Upper lobe of left lung (tissue), 6 donors: ENCODE measurements around the gene PIK3R6. TPM values are rescaled to one million over a fixed set of nuclear protein-coding genes. Genes with fewer than 3 reads are reported as not detected.

ENCODE experiments used
- ATAC-seq, 2 donors: fragments of 200-7000 bp; cut with Tn5 transposase; one replicate each; pipeline ENCODE4 v1.9.1; 2022; ENCODE audit warnings: mild to moderate bottlenecking in 2 of 2, moderate library complexity in 2 of 2; ENCODE audit not compliant: low FRiP score in 2 of 2
- DNase-seq, 2 donors: peaks; one replicate each; pipeline ENCODE4 v3.0.0-alpha.2; 2019 to 2020
- H3K27ac ChIP-seq, 4 donors: fragments of 200-600 bp; sonication (generic); one replicate each; pipeline ENCODE4 v1.5.1; 2016 to 2019
- H3K27me3 ChIP-seq, 4 donors: fragments of 200-600 bp; sonication (generic); one replicate each; pipeline ENCODE4 v1.5.1; 2017 to 2019
- H3K36me3 ChIP-seq, 4 donors: fragments of 200-600 bp; sonication (generic); one replicate each; pipeline ENCODE4 v1.5.1; 2016 to 2019
- H3K4me1 ChIP-seq, 4 donors: fragments of 200-600 bp; sonication (generic); one replicate each; pipeline ENCODE4 v1.5.1; 2018 to 2019
- H3K4me3 ChIP-seq, 4 donors: fragments of 200-600 bp; sonication (generic); one replicate each; pipeline ENCODE4 v1.5.1; 2017 to 2019; ENCODE audit warnings: mild to moderate bottlenecking in 2 of 4, moderate library complexity in 1 of 4
- H3K9me3 ChIP-seq, 4 donors: fragments of 200-600 bp; sonication (generic); one replicate each; pipeline ENCODE4 v1.5.1; 2018 to 2019
- EP300 ChIP-seq, 4 donors: sonication (generic); formaldehyde crosslinking; IDR thresholded peaks; one replicate each; pipeline ENCODE4 v1.5.1; 2017; ENCODE audit warnings: antibody characterized with exemption in 4 of 4, control low read depth in 2 of 4
- POLR2A ChIP-seq, 4 donors: fragments of 450-650 bp; IDR thresholded peaks; one replicate each; pipeline ENCODE4 v1.5.1; 2016 to 2017; ENCODE audit warnings: antibody characterized with exemption in 4 of 4, mild to moderate bottlenecking in 2 of 4
- POLR2AphosphoS5 ChIP-seq, 2 donors: sonication (generic); formaldehyde crosslinking; IDR thresholded peaks; one replicate each; pipeline ENCODE4 v1.5.1; 2017; ENCODE audit warnings: antibody characterized with exemption in 2 of 2
- WGBS, 2 donors: methylation state at CpG; one replicate each; pipeline ENCODE4 v1.1.5; 2017 to 2018; 5-methylcytosine and 5-hydroxymethylcytosine counted together
- total RNA-seq, 6 donors: library from RNA; depleted of rRNA in 4 of 6; stranded (reverse); fragments of >200 nt in 4 of 6; gene quantifications; one replicate each; pipeline versions ENCODE4 v1.1.0 to v1.2.1, GENCODE V29; 2016 to 2021
- TF ChIP-seq, protein P1 (sequence below), 6 experiments: fragments of 450-650 bp in 4 of 6; fragments of 200-600 bp in 2 of 6; sonication (generic) in 2 of 6; IDR thresholded peaks; one replicate each; pipeline ENCODE4 v1.5.1; 2016 to 2019; ENCODE audit warnings: antibody characterized with exemption in 6 of 6
- donor health status: DM: no; HTN: no; CAD: no; lungs with moderate emphysema.
- donor health status: DM: no; HTN: yes; CAD: no; lungs with severe emphysema.

PIK3R6 gene
- total RNA-seq, 6 donors from 2014 or later: 1.1 to 4.2 (median 2.4) TPM

GRCh38 chr17:8794636-8795035, 72.8 kb downstream of the PIK3R6 start:
- no peak for TF ChIP-seq POLR2AphosphoS5 (IDR thresholded peaks at IDR 0.05)
- no peak for TF ChIP-seq POLR2A (IDR thresholded peaks at IDR 0.05)
- TF ChIP-seq EP300 (IDR thresholded peaks at IDR 0.05): no peak
- TF ChIP-seq, protein P1, sequence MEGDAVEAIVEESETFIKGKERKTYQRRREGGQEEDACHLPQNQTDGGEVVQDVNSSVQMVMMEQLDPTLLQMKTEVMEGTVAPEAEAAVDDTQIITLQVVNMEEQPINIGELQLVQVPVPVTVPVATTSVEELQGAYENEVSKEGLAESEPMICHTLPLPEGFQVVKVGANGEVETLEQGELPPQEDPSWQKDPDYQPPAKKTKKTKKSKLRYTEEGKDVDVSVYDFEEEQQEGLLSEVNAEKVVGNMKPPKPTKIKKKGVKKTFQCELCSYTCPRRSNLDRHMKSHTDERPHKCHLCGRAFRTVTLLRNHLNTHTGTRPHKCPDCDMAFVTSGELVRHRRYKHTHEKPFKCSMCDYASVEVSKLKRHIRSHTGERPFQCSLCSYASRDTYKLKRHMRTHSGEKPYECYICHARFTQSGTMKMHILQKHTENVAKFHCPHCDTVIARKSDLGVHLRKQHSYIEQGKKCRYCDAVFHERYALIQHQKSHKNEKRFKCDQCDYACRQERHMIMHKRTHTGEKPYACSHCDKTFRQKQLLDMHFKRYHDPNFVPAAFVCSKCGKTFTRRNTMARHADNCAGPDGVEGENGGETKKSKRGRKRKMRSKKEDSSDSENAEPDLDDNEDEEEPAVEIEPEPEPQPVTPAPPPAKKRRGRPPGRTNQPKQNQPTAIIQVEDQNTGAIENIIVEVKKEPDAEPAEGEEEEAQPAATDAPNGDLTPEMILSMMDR (IDR thresholded peaks at IDR 0.05): no peak
- DNase-seq (no peak), ATAC-seq (no peak)
- peaks cover 0 to 7% (median 5%) of the 10 kb centered on the region in 4 donors for H3K9me3 ChIP-seq
- H3K36me3 ChIP-seq: no peaks in the 10 kb centered on the region
- no peak overlapping the region for H3K4me3 ChIP-seq
- peaks cover 8 to 10% (median 10%) of the 10 kb centered on the region in 4 donors for H3K4me1 ChIP-seq
- H3K27ac ChIP-seq: peak overlapping the region in 1 of 4 donors; percentile 34
- H3K27me3 ChIP-seq: peaks cover 0 to 9% (median 1%) of the 10 kb centered on the region in 4 donors
- WGBS, 2 donors: 49 to 54% methylated on average over 7 of the region's 7 CpGs

DNA sequence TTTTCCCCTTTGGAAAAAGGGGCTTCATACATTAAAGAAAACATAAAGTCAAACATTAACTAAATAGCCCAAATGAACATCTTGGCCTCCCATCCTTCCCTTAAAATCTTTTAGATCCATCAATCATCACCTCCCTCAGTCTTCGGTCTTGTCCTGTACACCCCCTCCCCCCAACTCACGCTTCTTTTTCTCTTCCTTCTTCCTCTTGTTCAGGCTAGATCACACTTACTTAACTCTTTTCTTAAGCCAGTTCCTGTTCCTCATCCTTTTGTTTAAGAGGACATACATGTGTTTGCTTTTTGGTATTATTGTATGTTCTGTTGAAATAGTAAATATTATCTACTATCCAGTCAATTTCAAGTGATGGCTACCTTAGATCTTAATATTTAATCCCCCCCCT, 73.8 kb downstream of the PIK3R6 start:
- peak overlapping the region in 1 of 4 donors; percentile 34 for H3K27ac ChIP-seq
- H3K36me3 ChIP-seq: no peaks in the 10 kb centered on the region
- 19 to 38% methylated on average over 2 of the region's 2 CpGs for WGBS, 2 donors

DNA sequence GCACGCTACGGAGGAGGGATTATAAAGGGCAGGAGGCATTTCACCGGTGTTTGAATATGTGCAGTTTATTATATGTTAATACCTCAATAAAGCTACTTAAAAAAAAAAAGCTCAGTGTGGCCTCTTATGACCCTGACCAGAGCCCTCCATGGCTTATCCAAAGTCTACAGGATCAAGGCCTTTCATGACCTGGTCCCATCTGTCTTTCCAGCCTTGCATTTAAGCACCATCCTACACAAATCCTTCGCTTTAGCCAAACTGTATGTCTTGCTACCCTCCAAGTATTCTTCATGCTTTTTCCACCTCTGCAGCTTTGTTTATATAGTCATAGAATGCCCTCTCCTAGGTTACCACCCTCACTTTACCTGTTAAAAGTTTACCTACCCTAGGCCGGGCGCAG, 74.8 kb downstream of the PIK3R6 start:
- Histone ChIP-seq H3K27ac (no peak overlapping the region), H3K4me3 (no peak overlapping the region), H3K9me3 (peaks cover 0 to 7% (median 5%) of the 10 kb centered on the region in 4 donors), H3K4me1 (peaks cover 0 to 15% (median 11%) of the 10 kb centered on the region in 4 donors), H3K36me3 (no peaks in the 10 kb centered on the region), H3K27me3 (no peaks in the 10 kb centered on the region)
- ATAC-seq (no peak), DNase-seq (no peak)
- TF ChIP-seq EP300 (IDR thresholded peaks at IDR 0.05) (no peak), POLR2A (IDR thresholded peaks at IDR 0.05) (no peak), POLR2AphosphoS5 (IDR thresholded peaks at IDR 0.05) (no peak)
- TF ChIP-seq, protein P1 (IDR thresholded peaks at IDR 0.05): no peak
- WGBS, 2 donors: 64 to 74% methylated on average over 5 to 6 of the region's 6 CpGs

More for the DNA sequence above, 73.8 kb downstream of the PIK3R6 start:
- Histone ChIP-seq H3K9me3 (peaks cover 0 to 7% (median 5%) of the 10 kb centered on the region in 4 donors), H3K27me3 (peaks cover 0 to 1% (median 0%) of the 10 kb centered on the region in 4 donors), H3K4me3 (no peak overlapping the region), H3K4me1 (peaks cover 0 to 15% (median 10%) of the 10 kb centered on the region in 4 donors)
- TF ChIP-seq POLR2A (IDR thresholded peaks at IDR 0.05) (no peak), POLR2AphosphoS5 (IDR thresholded peaks at IDR 0.05) (no peak), EP300 (IDR thresholded peaks at IDR 0.05) (no peak)
- TF ChIP-seq, protein P1 (IDR thresholded peaks at IDR 0.05): no peak
- DNase-seq: no peak
- ATAC-seq: no peak

DNA sequence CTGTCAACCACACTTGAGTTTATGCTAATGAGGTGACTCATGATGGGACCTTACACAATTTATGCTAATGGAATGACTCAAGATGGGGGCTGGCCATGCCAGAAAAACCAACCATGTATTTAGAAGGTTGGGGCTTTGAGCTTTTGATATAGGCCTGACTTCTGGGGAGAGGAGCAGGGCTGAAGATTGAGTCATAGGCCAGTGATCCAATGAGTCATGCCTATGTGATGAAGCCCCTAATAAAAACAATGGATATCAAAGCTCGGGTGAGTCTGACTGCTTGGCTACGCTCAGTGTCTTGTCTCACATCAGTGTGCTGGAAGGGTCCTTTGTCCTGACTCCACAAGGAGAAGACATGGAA, 75.6 kb downstream of the PIK3R6 start:
- DNase-seq (no peak), ATAC-seq (no peak)
- peaks cover 0 to 7% (median 5%) of the 10 kb centered on the region in 4 donors for H3K9me3 ChIP-seq
- no peak overlapping the region for H3K27ac ChIP-seq
- TF ChIP-seq POLR2AphosphoS5 (IDR thresholded peaks at IDR 0.05) (peak in 1 of 2 donors; percentile 7), POLR2A (IDR thresholded peaks at IDR 0.05) (no peak)
- TF ChIP-seq, protein P1 (IDR thresholded peaks at IDR 0.05): no peak
- H3K27me3 ChIP-seq: no peaks in the 10 kb centered on the region
- H3K4me3 ChIP-seq: no peak overlapping the region
- peaks cover 0 to 15% (median 11%) of the 10 kb centered on the region in 4 donors for H3K4me1 ChIP-seq
- no peaks in the 10 kb centered on the region for H3K36me3 ChIP-seq
- WGBS, 2 donors: 90 to 96% methylated on average over 2 of the region's 2 CpGs

- ATAC-seq (no peak), DNase-seq (no peak)
- TF ChIP-seq POLR2AphosphoS5 (IDR thresholded peaks at IDR 0.05): no peak
- no peak for TF ChIP-seq POLR2A (IDR thresholded peaks at IDR 0.05)
- TF ChIP-seq EP300 (IDR thresholded peaks at IDR 0.05): no peak
- WGBS, 2 donors: 71 to 73% methylated on average over 4 of the region's 4 CpGs
- Histone ChIP-seq H3K9me3 (peaks cover 0 to 7% (median 5%) of the 10 kb centered on the region in 4 donors), H3K27me3 (no peaks in the 10 kb centered on the region), H3K4me1 (peaks cover 0 to 15% (median 11%) of the 10 kb centered on the region in 4 donors), H3K27ac (no peak overlapping the region), H3K4me3 (no peak overlapping the region), H3K36me3 (no peaks in the 10 kb centered on the region)
These were observed 76.1 kb downstream of the PIK3R6 start for GRCh38 chr17:8791248-8791909.
